GM19397 (cell line): ENCODE measurements around the gene WWOX.

Experiments used
- ATAC-seq: cut with Tn5 transposase; IDR thresholded peaks from one replicate; pipeline ENCODE4 v1.9.1; 2021; ENCODE audit warnings: mild to moderate bottlenecking, moderate library complexity; ENCODE audit not compliant: unreplicated experiment

Gene WWOX

DNA sequence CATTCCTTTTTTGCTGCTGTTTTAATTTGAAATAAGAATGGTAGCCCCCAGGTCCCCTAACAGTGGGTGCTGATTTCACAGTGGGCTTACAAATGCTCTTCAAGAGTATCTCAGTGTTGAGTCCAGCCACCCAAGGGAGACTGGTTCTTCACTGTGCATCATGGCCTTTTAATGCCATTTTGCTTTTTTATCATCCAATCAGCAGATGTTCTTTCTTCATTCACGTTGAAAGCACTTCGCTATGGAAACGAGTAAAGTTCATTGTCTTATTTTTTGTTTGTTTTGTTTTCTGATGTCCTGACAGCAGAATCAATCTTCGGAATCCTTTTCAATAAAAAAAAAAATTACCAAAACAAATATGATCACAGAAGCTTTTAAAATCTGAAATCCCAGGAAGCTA lies 1072.0 kb downstream of the WWOX start:
- no peak for ATAC-seq

GRCh38 chr16:79171931-79172705 lies 1072.7 kb downstream of the WWOX start:
- no peak for ATAC-seq

- ATAC-seq: no peak
Observed at GRCh38 chr16:79172976-79173500, 1073.6 kb downstream of the WWOX start.

DNA sequence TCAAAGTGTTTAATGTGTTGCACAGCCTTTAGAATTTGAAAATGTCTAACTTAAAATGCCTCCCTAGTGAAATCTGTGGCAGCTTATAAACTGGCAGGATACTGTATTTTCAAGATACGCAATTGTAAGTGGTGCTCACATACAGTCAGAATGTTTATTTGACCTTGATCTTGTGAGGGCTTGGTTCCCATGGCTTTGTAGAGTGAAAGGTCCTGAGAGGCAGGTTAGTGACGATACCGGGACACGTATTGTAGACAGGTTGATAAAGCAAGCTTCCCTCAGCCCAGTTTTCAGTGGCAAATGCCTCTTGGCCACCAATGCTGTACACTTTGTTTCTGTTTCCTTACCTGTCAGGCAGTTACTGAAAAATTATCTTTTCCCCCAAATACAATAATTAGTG lies 1074.5 kb downstream of the WWOX start:
- no peak for ATAC-seq

GRCh38 chr16:79175286-79176057 lies 1076.0 kb downstream of the WWOX start:
- no peak for ATAC-seq

DNA sequence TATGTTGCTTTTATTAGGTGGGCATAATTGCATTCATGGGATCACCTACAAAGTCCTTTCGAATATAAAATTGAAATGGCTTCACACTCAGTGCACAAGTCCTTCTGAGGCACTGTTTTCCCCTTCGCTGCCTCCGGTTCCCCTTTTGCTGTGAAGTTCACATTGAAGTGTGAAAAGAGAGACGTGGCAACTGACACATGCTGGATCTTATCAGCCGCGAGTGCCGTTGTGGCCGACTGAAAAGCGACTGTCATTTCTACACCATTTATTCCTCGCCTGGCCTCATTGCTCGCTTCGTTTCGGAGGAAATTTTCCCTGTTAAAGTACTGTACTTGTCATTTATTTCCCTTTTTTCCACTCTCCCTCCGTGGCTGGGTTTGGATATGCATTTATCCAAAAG lies 1077.6 kb downstream of the WWOX start:
- no peak for ATAC-seq

- no peak for ATAC-seq
Observed at GRCh38 chr16:79181419-79181818, 1082.0 kb downstream of the WWOX start.

- no peak for ATAC-seq
Observed at GRCh38 chr16:79182616-79183015, 1083.2 kb downstream of the WWOX start.

GRCh38 chr16:79183571-79183970 lies 1084.1 kb downstream of the WWOX start:
- ATAC-seq: no peak

DNA sequence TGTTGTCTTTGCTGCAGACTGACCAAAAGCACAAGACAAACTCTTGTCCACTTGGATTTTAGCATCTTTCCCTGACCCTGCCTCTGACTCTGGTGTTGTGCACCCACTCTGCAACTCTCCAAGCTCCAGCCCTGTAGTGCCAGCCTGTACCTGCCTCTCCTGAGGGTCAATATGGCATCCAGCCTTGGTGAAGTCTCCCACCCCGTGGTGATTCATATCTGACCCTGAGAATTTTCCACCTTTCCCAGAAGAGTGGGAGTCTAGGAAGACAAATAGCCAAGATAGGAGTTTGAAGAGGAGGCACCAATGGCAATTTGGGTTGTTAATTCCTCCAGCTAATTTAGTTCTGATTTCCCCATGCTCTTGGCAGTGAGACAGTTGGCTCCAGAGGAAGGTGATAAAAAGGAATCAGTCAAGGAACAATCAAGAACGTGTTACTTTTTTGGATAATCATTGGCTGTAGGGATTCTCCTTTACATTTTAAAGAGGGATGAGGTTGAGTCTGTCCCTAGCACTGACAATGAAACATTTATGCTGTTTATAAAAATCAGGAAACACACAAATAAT lies 1085.1 kb downstream of the WWOX start:
- no peak for ATAC-seq

DNA sequence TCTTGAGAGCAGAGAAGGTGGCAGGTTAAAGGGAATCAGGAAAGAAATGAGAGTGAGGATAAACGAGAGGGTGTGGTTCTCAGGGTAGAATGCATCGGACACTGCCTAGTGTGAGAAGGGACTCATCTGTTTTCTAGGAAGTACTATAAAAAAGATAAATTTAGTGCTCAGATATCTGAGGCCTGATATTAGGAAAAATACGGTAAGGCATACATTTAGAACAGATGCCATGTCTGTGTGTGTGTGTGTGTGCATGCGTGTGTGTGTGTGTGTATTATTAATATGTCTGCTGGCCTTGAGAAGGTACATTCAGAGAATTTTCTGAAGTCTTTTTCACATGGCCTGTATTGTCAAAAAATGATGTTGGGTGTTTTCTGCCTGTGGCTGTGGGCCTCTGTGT lies 1086.3 kb downstream of the WWOX start:
- ATAC-seq: no peak

DNA sequence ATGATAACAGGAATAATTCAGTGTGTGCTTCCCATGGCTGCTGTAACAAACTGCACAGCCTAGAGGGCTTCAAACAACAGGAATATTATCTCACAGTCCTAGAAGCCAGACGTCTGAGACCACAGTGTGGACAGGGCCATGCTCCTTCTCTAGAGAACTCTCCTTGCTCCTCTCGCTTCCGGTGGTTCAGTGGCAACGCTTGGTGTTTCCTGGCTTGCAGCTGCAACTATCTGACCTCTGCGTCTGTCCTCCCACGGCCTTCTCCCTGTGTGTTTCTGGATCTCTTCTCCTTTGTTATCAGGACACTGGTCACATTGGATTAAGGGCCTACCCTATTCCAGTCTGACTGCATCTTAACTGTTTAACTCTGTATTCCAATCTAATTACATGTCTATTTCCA lies 1086.7 kb downstream of the WWOX start:
- no peak for ATAC-seq

DNA sequence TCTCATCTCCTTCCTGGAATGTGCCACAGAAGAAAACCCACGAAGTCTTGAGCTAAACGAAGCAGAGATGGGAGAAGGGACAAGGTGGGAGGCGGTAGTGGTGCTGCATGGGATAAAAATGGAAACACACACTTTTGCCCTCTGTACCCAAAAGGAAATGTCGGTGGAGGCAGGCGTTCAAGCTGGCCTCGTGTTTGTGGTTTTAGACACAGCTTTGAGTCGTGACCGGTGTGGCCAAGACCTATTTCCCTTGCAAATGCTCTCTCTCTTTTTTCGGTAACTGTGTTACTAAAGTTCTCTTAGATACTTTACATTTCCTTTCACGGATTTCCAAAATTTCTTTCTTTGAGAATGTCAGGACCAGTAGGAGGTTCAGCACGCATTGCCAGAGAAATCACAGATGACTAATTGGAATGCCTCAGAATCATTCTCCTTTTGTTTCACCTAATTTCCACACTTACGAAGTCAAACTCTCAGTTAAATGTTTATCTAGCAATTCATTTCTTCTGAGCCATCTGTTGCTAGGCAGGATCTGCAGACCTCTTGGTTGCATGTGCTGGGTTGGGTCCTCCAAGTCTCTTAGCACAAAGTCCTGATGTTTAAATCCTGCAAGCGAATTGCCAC lies 1088.8 kb downstream of the WWOX start:
- no peak for ATAC-seq

- ATAC-seq: no peak
Observed at GRCh38 chr16:79188739-79189122, 1089.3 kb downstream of the WWOX start.

DNA sequence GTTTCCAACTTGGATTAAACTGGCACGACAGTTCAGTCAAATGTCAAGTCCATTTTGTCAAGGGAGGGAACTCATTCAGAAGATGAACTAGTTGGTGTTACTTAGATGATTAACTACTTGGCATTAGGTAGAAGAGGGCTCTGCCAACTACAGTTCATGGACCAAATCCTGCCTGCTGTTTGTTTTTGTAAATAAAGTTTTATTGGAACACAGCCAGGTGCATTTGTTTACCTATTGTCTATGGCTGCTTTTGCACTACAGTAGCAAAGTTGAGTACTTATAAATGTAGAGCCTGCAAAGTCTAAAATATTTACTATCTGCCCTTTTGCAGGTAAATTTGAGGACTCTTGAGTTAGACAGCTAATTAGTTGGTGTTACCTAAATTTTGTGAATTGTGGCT lies 1091.1 kb downstream of the WWOX start:
- ATAC-seq: no peak

- ATAC-seq: no peak
Observed at GRCh38 chr16:79191933-79192332, 1092.5 kb downstream of the WWOX start.

DNA sequence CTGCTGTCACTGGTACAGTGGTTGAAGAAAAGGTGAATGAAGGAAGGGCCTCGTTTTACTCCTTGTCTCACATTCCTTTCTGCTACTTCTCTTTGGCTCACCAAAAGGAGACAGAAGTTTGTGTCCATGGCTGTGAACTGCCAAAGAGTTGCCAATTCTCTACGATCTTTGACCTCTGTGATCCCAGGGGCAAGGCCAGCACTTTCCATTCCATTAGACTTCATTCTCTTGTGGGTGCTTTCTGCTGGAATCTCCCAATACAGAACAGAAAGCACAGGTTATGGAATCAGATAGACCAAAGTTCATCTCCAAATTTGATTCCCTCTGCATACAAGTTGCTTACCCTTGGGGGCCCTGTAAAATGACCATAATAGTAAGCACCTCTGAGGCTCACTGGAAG lies 1093.5 kb downstream of the WWOX start:
- ATAC-seq: no peak

- no peak for ATAC-seq
Observed at GRCh38 chr16:79194291-79194690, 1094.8 kb downstream of the WWOX start.

GRCh38 chr16:79195938-79196337 lies 1096.5 kb downstream of the WWOX start:
- no peak for ATAC-seq

DNA sequence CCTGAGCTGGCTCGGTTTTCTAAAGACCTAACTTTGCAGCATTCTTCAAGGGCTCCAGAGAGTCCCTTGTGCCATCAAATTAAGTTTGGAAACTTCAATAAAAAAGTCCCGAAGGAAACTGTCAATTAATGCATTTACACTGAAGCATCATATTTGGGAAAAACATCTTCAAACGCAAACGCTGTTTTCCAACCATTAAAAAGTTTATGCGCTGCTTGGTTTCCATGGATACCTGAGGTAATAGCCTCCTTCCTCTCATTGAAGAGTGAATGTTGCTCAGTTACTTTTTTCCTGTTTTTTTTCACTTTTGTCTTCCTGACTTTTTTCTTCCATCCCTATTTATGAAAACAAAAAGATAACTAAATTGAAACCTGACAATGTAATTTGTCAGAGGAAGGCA lies 1102.0 kb downstream of the WWOX start:
- ATAC-seq: no peak

GRCh38 chr16:79202977-79203376 lies 1103.5 kb downstream of the WWOX start:
- no peak for ATAC-seq
